ENCODE measurements around the gene KSR1.
"Not testable (repeated sequence)": the region's sequence is repeated elsewhere in the genome, so short reads cannot be mapped to it uniquely, and the experiment has no call there.

KSR1 gene

GRCh38 chr17:27421111-27421510, 35.1 kb upstream of the KSR1 start:
- no peaks in the 10 kb centered on the region for H3K27me3 Mint-ChIP-seq
- no peaks in the 10 kb centered on the region for H3K9me3 Mint-ChIP-seq
- intact Hi-C loops (cut with micrococcal nuclease): no loop called here
- no peaks in the 10 kb centered on the region for H3K36me3 Mint-ChIP-seq (ENCODE audit: low read depth)
- H3K4me3 Mint-ChIP-seq: no peak overlapping the region
- H3K27ac Mint-ChIP-seq: no peak overlapping the region
- no peaks in the 10 kb centered on the region for H3K4me1 Mint-ChIP-seq (ENCODE audit: low read depth)

DNA sequence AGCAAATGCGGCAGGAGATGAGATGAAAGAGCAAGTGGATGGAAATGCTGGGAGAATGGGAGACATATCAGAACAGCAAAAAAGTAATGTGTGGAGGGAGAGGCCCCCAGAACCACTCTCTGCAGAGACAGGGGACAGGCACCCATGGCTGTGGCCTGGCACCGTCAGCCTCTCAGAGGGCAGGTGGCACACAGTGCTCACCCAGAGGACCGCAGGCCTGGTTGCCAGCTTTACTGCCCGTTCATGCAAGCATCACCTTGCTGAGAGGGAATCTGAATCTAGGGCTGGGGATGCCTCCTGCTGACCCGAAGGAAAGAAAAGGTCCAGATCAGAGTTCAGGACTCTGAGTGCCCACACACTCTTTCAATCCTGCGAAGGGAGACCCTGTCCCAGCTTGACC, 34.6 kb upstream of the KSR1 start:
- not testable (repeated sequence) for H3K4me3 Mint-ChIP-seq, H3K27me3 Mint-ChIP-seq, H3K27ac Mint-ChIP-seq

DNA sequence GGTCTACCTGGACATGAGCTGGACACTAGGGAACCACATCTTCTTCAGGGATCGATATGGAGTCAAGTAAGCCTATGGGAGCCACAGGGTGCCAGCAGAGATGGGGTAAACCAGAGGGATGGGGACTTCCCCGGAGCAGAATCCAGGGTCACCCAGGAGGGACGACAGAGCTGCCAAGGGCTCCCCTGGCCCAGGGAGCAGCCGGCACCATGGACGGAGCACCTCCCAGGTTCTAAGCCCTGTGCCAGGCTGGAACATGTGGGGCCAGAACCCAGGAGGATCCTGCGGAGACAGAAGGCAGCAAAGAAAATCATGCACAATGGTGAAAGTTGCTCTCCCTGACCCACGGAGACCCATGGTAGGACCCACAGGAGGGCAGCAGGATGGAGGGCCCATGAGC, 33.6 kb upstream of the KSR1 start:
- H3K27ac Mint-ChIP-seq: no peak overlapping the region
- H3K9me3 Mint-ChIP-seq: no peaks in the 10 kb centered on the region
- intact Hi-C loops (cut with micrococcal nuclease): no loop called here
- no peaks in the 10 kb centered on the region for H3K36me3 Mint-ChIP-seq (ENCODE audit: low read depth)
- no peaks in the 10 kb centered on the region for H3K27me3 Mint-ChIP-seq
- H3K4me1 Mint-ChIP-seq (ENCODE audit: low read depth): no peaks in the 10 kb centered on the region
- H3K4me3 Mint-ChIP-seq: no peak overlapping the region

More for the DNA sequence above, 34.6 kb upstream of the KSR1 start:
- intact Hi-C loops (cut with micrococcal nuclease); H3K36me3 Mint-ChIP-seq (ENCODE audit: low read depth); H3K9me3 Mint-ChIP-seq; H3K4me1 Mint-ChIP-seq (ENCODE audit: low read depth): not testable (repeated sequence)

DNA sequence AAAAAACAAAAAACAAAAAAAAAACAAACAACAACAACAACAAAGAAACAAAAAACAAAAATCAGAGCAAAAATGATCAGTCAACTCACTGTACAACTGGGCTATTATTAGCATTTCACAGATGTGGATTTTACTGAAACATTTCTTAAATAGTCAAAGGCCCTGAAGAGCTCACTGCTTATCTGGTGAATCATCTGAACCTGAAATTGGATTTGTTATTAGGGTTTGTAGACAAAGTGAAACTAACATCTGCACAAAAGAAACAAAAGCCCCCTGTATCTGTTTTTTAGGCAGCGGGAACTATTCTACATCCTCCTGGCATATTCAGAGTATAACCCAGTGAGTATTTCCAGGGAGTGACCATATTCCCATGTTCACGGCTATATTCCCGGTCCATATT, 32.6 kb upstream of the KSR1 start:
- Mint-ChIP-seq H3K4me3 (no peak overlapping the region), H3K27me3 (no peaks in the 10 kb centered on the region), H3K9me3 (no peaks in the 10 kb centered on the region), H3K27ac (no peak overlapping the region), H3K36me3 (ENCODE audit: low read depth) (no peaks in the 10 kb centered on the region), H3K4me1 (ENCODE audit: low read depth) (no peaks in the 10 kb centered on the region)
- intact Hi-C loops (cut with micrococcal nuclease): no loop called here

DNA sequence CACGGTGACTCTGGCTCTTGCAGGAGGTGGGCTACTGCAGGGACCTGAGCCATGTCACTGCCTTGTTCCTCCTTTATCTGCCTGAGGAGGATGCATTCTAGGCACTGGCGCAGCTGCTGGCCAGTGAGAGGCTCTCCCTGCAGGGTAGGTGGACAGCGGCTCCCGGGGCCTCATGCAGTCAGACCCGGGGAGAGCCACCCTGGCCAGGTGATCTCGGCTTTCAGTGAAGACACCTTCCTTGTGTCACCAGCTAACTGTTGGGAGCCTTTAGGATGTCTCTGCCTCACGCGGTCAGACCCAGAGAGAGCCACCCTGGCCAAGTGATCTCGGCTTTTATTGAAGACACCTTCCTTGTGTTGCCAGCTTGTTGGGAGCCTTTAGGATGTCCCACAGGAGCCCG, 31.7 kb upstream of the KSR1 start:
- H3K36me3 Mint-ChIP-seq (ENCODE audit: low read depth): no peaks in the 10 kb centered on the region
- intact Hi-C loops (cut with micrococcal nuclease): no loop called here
- H3K4me3 Mint-ChIP-seq: no peak overlapping the region
- no peak overlapping the region for H3K27ac Mint-ChIP-seq
- no peaks in the 10 kb centered on the region for H3K4me1 Mint-ChIP-seq (ENCODE audit: low read depth)
- H3K9me3 Mint-ChIP-seq: no peaks in the 10 kb centered on the region
- H3K27me3 Mint-ChIP-seq: no peaks in the 10 kb centered on the region

DNA sequence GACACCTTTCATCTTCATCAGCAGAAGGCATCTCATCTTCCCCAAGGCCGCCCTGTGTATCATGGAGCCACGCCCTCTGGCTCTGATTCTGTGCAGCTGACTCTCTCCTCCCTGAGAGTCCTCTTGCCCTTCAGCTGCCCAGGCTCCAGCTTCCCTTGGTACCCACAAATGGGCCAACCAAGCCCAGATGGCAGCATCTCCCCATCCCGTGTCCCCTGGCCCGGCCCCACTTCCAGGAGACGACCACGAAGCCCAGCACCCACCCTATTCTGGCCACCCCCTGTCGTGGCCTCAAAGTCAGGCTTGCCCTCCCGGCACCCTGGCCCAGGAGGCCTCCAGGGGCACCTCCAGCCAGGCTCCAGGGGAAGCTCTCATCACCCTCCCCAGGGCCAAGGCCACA, 31.3 kb upstream of the KSR1 start:
- Mint-ChIP-seq H3K27me3 (no peaks in the 10 kb centered on the region), H3K4me3 (no peak overlapping the region), H3K4me1 (ENCODE audit: low read depth) (no peaks in the 10 kb centered on the region), H3K9me3 (no peaks in the 10 kb centered on the region), H3K36me3 (ENCODE audit: low read depth) (no peaks in the 10 kb centered on the region), H3K27ac (no peak overlapping the region)
- intact Hi-C loops (cut with micrococcal nuclease): no loop called here

DNA sequence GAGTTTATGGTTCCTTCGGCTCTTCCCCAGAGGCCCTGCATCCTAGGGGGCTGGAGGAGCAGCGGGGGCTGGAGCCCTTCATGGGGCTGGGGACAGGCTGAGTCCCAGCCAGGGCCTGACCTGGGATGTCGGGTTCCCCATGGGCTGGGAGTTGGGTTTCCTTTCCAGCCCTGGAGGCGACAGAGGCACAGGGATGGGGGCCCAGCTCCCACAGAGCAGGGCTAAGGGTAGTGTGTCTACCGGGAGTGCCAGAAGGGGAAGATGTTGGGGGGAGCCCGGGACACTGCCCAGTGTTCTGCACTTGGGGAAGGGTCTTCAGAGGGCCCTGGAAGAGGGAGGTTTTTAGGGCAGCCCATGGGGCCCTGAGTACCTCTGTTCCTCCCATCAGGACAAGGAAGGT, 30.7 kb upstream of the KSR1 start:
- H3K36me3 Mint-ChIP-seq (ENCODE audit: low read depth); intact Hi-C loops (cut with micrococcal nuclease); H3K27me3 Mint-ChIP-seq; H3K27ac Mint-ChIP-seq; H3K9me3 Mint-ChIP-seq; H3K4me3 Mint-ChIP-seq; H3K4me1 Mint-ChIP-seq (ENCODE audit: low read depth): not testable (repeated sequence)

DNA sequence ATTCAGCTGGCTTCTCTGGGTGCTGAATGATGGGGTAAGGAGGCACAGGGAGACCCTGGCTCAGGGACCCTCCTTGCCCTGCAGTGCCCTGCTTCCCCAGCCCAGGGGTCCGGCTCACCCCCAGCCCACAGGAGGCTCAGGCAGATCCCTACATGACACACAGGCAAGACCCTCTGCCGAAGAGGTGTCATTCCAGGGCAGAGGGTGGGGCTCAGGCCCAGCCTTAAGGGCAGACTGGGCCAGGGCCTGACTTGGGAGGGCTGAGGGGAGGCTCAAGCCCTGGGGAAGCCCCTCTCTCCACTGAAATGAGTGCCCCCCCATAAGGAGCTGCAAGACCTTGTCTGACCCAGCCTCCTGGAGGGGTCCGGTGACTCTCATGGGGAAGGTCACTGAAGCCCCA, 30.3 kb upstream of the KSR1 start:
- Mint-ChIP-seq H3K27ac (no peak overlapping the region), H3K27me3 (no peaks in the 10 kb centered on the region), H3K9me3 (no peaks in the 10 kb centered on the region), H3K4me1 (ENCODE audit: low read depth) (no peaks in the 10 kb centered on the region), H3K4me3 (no peak overlapping the region), H3K36me3 (ENCODE audit: low read depth) (no peaks in the 10 kb centered on the region)
- intact Hi-C loops (cut with micrococcal nuclease): no loop called here

DNA sequence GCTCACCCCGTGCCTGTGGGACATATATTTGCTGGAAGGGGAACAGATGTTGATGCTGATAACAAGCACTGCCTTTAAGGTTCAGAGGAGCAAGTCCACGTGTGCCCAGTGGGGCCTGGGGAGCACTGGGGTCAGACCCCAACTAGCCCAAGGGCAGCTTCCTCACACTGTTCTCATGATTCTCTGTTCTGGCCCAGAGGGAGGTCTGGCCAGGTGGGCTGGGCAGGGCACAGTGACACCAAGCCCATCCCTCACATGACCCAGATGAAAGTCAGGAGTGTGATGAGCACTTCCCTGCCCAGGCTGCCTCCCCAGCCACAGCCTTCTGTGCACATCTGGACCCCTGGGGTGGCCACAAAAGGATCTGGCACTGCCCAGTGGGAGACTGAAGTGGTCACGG, 29.8 kb upstream of the KSR1 start:
- H3K36me3 Mint-ChIP-seq (ENCODE audit: low read depth); H3K27me3 Mint-ChIP-seq; H3K4me3 Mint-ChIP-seq: not testable (repeated sequence)

GRCh38 chr17:27427166-27427862, 28.9 kb upstream of the KSR1 start:
- H3K4me1 Mint-ChIP-seq (ENCODE audit: low read depth); H3K9me3 Mint-ChIP-seq; H3K36me3 Mint-ChIP-seq (ENCODE audit: low read depth); H3K4me3 Mint-ChIP-seq; H3K27me3 Mint-ChIP-seq; H3K27ac Mint-ChIP-seq; intact Hi-C loops (cut with micrococcal nuclease): not testable (repeated sequence)

More for the DNA sequence above, 29.8 kb upstream of the KSR1 start:
- H3K27ac Mint-ChIP-seq; H3K9me3 Mint-ChIP-seq; intact Hi-C loops (cut with micrococcal nuclease); H3K4me1 Mint-ChIP-seq (ENCODE audit: low read depth): not testable (repeated sequence)

DNA sequence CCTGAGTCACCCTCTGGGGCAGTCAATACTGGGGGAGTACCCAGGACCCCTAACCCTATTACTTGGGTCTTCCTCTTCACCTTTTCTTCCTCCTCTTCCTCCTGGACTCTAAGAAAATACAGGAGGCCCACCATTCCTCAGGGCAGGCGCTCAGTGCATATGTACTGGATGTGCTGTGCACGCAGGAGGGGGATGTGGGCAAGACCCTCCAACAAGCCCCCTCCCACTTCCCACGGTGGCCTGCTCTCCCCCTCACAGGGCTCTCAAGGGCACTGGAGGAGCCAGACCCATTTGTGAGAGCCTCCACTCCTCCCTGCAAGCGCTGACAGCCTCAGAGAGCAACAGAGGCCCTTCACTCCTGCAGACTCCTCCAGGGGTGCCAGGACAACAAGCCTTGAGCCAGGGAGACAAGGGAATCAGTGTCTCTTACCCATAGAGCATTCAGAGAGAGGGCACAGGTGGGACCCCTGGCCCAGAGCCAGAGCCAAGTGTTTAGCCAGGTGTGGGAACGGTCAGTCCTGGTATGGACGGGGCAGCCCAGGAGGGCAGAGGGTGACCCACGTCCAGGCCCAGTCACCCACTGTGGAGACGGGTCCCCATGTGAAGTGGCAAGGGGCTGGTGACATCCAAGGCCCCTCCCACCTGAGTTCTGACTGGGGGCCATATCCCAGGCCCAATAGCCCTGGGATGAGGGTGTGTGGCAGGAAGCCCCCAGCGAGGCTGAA, 27.3 kb upstream of the KSR1 start:
- Mint-ChIP-seq H3K4me3 (no peak overlapping the region), H3K27ac (no peak overlapping the region), H3K36me3 (ENCODE audit: low read depth) (no peaks in the 10 kb centered on the region), H3K9me3 (no peaks in the 10 kb centered on the region), H3K27me3 (no peaks in the 10 kb centered on the region), H3K4me1 (ENCODE audit: low read depth) (no peaks in the 10 kb centered on the region)
- intact Hi-C loops (cut with micrococcal nuclease): no loop called here

DNA sequence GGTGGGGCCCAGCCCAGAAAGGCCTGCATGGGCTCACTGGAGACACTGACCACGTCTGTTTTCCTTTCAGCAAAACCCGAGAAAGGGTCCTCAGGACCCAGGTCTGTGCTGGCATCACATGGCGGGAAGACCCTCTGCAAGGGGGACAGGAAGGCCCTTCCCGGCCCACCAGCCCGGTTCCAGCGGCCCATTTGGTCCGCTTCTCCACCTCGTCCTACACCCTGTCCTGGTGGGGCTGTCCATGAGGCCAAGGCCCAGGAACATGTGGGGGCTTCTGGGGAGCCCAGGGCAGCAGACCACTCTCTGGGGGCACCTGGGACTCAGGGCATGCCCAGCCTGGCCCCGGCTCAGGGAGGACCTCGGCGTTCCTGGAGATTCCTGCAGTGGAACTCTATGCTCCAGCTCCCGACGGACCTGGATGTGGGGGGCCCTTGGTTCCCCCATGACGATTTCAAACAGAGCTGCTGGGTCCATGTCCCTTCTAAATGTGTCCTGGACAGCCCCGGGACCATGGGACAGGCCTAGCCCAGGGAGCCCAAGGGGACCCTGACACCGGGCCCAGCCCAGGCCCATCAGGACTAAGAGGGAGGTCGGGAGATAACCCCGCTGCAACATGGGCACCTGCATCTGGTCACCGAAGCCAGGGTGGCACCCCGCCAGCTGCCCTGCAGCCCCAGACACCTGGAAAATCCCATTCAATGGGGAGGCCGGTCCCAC, 26.4 kb upstream of the KSR1 start:
- no peak overlapping the region for H3K4me3 Mint-ChIP-seq
- H3K27me3 Mint-ChIP-seq: no peaks in the 10 kb centered on the region
- no peaks in the 10 kb centered on the region for H3K9me3 Mint-ChIP-seq
- no peak overlapping the region for H3K27ac Mint-ChIP-seq
- no peaks in the 10 kb centered on the region for H3K4me1 Mint-ChIP-seq (ENCODE audit: low read depth)
- H3K36me3 Mint-ChIP-seq (ENCODE audit: low read depth): no peaks in the 10 kb centered on the region
- intact Hi-C loops (cut with micrococcal nuclease): no loop called here

DNA sequence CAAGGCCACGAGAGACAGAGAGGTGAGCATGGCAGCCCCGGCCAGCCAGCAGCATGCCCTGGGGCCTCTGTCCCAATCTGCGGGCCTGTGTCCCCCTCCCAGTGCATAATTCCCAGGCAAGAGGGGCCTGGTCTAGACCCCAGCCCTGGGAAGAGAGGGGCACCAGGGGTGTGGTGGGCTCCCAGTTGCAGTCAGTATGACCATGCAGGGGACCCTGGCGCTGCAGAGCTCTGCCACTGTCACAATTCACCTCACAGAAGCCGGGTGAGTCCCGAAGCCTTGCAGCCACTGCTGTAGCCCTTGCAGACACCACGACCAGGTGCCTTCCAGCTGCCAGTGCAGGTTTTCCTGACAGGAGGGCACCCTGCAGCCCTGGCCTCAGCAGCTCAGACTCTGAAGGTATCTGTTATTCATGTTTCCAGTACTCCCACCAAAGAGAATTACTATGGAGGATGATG, 25.8 kb upstream of the KSR1 start:
- H3K27ac Mint-ChIP-seq: no peak overlapping the region
- H3K27me3 Mint-ChIP-seq: no peaks in the 10 kb centered on the region
- H3K36me3 Mint-ChIP-seq (ENCODE audit: low read depth): no peaks in the 10 kb centered on the region
- no peaks in the 10 kb centered on the region for H3K9me3 Mint-ChIP-seq
- intact Hi-C loops (cut with micrococcal nuclease): no loop called here
- no peaks in the 10 kb centered on the region for H3K4me1 Mint-ChIP-seq (ENCODE audit: low read depth)
- no peak overlapping the region for H3K4me3 Mint-ChIP-seq

- Mint-ChIP-seq H3K4me3 (no peak overlapping the region), H3K9me3 (no peaks in the 10 kb centered on the region), H3K27me3 (no peaks in the 10 kb centered on the region), H3K36me3 (ENCODE audit: low read depth) (no peaks in the 10 kb centered on the region), H3K4me1 (ENCODE audit: low read depth) (no peaks in the 10 kb centered on the region), H3K27ac (no peak overlapping the region)
- intact Hi-C loops (cut with micrococcal nuclease): no loop called here
Measured at GRCh38 chr17:27430882-27431491, 25.3 kb upstream of the KSR1 start.
